Measurements from ENCODE around the gene MAPRE2. TPM values are rescaled to one million over a fixed set of nuclear protein-coding genes. Genes with fewer than 3 reads are reported as not detected.

The MAPRE2 gene
- total RNA-seq, 2 experiments from 2014 or later = 70.1 to 74.0 TPM

DNA sequence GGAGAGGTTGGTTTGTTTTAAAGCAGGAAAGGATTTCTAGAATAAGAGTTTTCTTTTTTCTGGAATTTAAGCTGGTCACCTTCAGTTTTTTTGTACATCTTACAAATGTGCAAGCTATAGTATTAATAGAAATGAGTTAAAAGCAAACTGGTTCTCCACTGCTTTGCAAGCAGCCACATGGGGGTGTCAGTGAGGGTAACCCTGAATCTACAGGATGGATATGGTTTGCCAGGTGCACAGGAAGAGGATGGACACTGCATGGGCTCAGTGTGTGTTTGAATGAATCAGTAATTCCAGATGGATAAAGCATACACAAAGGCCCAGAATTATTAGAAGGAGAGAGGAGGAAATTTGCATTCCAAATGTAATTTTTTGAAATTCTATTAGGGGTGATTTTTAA, 89.0 kb downstream of the MAPRE2 start:
- no peak for DNase-seq
- Mint-ChIP-seq H3K4me1 (peaks cover 5% of the 10 kb centered on the region), H3K36me3 (peaks cover 6% of the 10 kb centered on the region), H3K27me3 (no peaks in the 10 kb centered on the region), H3K4me3 (no peak overlapping the region), H3K27ac (no peak overlapping the region), H3K9me3 (no peaks in the 10 kb centered on the region)

DNA sequence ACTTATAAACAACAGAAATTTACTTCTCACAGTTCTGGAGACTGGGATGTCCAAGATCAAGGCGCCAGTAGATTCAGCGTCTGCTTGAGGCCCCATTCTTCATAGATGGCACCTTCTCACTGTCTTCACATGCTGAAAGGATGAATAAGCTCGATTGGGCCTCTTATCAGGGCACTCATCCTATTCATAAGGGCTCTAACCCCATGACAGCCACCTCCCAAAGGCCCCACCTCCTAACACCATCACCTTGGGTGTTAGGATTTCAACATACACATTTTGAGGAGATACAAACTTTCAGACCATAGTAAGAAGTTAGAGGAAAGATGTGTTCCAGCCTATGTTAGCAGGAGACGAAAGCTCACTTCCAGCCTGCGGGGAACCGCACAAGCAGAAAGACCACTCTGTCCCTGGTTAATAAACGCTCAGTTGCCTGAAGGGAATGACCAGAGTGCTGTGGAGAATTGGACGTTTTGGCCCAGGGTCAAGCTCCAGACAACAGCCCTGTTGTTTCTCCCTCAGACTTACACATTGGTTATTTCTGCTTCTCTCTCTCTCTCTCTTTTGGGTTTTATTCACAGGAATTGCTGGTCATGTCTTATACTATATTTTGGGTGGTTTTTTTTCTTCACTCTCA, 90.3 kb downstream of the MAPRE2 start:
- Mint-ChIP-seq H3K4me3 (no peak overlapping the region), H3K36me3 (peaks cover 10% of the 10 kb centered on the region), H3K9me3 (no peaks in the 10 kb centered on the region), H3K27ac (peak overlapping the region; percentile 0), H3K4me1 (no peaks in the 10 kb centered on the region), H3K27me3 (no peaks in the 10 kb centered on the region)
- DNase-seq = no peak

DNA sequence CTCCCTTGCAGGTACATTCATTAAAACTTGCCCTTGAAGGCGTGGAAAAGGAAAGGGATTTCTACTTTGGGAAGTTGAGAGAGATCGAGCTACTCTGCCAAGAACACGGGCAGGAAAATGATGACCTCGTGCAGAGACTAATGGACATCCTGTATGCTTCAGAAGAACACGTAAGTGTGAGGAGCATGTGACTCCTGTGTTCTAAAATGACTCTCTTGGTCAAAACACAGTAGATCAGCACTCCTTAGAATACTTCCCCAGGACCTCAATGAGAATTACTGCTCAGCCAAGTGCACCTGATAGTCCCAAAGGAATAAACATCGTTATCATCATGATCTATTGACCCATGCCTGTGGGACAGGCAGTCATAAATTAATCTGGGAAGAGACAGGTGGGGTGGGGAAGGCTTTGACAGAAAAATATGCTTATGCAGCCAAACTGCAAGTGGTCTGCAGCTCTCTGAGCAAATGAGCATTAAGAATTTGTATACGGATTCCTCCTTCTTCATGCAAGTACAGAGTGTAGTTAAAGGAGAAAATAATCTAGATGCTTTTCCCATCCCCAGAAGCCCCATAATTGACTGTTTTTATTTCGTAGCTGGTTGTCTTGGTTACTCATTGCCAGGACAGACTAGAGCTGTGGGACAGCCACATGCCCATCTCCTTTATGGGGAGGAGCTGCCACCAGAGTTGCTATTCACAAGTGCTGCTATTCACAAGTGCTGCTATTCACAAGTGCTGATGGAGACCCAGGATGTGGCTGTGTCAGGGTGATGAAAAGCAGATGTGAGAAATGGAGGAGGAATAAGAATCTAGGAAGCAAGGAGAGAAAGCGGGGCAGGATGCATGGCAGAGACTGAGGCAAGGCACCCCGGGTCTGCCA, 91.0 kb downstream of the MAPRE2 start:
- no peak for DNase-seq
- Mint-ChIP-seq H3K4me1 (no peaks in the 10 kb centered on the region), H3K9me3 (no peaks in the 10 kb centered on the region), H3K4me3 (no peak overlapping the region), H3K27me3 (no peaks in the 10 kb centered on the region), H3K36me3 (peaks cover 10% of the 10 kb centered on the region), H3K27ac (no peak overlapping the region)

DNA sequence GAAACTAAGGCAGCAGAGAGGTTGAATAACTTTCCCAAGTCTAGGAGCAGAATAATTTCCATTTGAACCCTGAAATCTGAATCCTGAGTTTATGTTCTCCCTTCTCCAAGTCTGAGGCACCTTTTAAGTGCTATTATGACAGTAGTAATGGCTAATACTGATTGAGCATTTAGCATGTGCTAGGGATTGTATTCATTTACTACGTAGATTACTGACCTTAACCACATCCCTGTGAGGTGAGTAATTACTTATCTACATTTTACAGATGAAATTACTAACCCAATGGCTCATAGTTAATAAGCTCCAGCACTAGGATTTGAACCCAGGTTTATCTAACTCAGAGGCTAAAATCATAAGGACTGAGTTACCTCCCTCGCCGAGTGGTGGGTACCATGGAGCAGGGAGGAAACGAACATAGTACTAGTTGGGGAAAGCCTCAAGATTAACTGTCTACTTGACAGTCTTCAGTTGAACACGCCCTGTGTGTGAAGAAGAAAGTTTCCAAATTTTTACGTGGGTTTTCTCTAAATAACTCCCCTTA, 93.0 kb downstream of the MAPRE2 start:
- peaks cover 16% of the 10 kb centered on the region for H3K36me3 Mint-ChIP-seq
- H3K27me3 Mint-ChIP-seq = no peaks in the 10 kb centered on the region
- H3K4me3 Mint-ChIP-seq = no peak overlapping the region
- H3K4me1 Mint-ChIP-seq = no peaks in the 10 kb centered on the region
- H3K9me3 Mint-ChIP-seq = no peaks in the 10 kb centered on the region
- no peak for DNase-seq
- H3K27ac Mint-ChIP-seq = no peak overlapping the region

DNA sequence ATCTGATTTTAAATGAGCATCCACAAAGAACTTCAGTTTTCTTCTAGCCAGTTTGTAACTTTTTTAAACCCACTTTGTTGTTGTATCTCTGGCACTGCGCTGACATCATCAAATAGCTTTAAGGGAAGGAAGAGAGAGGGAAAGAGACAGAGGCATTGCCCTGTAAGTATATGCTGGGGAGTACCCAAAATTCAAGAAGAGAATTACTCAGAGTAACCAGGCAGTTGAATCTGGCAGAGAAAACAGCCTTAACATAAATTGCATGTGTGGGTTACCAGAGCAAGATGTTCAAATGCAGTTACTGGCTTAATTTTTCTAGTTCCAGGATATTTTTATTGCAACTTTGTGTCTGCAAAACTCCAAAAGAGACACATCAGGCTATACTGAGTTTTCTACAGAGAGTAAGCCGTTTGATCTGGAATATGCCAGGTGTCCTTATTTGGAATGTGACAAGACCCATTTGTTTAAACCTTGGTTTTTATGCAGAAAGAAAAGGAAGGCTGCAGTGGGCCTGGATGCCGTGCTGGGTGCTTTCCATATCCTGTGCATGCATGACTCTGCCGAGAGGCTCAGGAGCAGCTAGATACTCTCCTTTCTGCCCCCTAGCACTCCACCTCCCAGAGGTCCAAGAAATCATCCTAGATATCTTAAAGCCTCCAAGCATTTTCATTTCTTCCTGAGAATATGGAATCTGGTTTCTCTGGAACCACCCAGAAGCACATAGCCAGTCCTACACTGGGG, 93.7 kb downstream of the MAPRE2 start:
- Mint-ChIP-seq H3K9me3 (no peaks in the 10 kb centered on the region), H3K36me3 (peaks cover 16% of the 10 kb centered on the region), H3K4me1 (no peaks in the 10 kb centered on the region), H3K27ac (no peak overlapping the region), H3K4me3 (no peak overlapping the region), H3K27me3 (no peaks in the 10 kb centered on the region)
- DNase-seq = no peak

DNA sequence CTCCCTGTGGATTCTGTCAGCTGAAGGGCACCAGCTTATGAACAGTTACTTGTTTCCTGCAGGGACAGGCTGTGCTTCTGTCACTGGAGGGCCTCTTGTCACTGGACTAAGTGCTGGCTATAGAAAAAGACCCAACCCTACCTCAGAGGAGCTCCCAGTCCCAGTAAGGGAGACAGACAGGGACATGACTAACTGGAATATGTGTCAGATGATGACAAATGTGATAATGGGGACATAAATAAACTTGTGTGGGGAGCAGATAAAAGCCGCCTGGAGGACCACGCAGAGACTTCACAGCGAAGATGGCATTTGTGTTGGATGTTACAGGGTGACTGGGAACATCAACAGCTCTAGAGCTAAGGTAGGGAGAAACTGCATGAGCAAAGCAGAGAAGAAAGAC, 95.0 kb downstream of the MAPRE2 start:
- peaks cover 26% of the 10 kb centered on the region for H3K36me3 Mint-ChIP-seq
- DNase-seq = no peak
- peaks cover 3% of the 10 kb centered on the region for H3K4me1 Mint-ChIP-seq
- no peaks in the 10 kb centered on the region for H3K27me3 Mint-ChIP-seq
- no peak overlapping the region for H3K27ac Mint-ChIP-seq
- H3K9me3 Mint-ChIP-seq = no peaks in the 10 kb centered on the region
- H3K4me3 Mint-ChIP-seq = no peak overlapping the region

DNA sequence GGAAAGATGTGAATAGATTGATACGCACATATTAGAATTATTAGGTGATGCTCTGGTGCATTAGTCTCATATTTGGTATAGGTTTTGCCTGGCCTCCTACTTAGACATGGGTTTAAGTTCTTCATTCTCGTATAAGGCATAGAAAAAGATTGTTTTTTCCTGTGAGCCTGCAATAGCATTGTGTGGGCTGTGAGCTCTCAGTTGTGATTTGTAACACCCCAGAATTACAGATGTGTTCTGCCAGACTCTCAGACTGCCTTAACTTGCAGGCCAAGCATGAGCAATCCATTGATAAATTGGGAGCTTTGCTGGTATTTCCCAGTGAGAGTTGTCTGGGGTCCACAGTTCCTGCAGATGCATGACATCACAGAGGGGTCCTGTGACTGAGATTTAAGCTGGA, 95.7 kb downstream of the MAPRE2 start:
- DNase-seq = no peak
- no peaks in the 10 kb centered on the region for H3K27me3 Mint-ChIP-seq
- no peak overlapping the region for H3K27ac Mint-ChIP-seq
- peaks cover 8% of the 10 kb centered on the region for H3K4me1 Mint-ChIP-seq
- peaks cover 26% of the 10 kb centered on the region for H3K36me3 Mint-ChIP-seq
- no peak overlapping the region for H3K4me3 Mint-ChIP-seq
- H3K9me3 Mint-ChIP-seq = no peaks in the 10 kb centered on the region

DNA sequence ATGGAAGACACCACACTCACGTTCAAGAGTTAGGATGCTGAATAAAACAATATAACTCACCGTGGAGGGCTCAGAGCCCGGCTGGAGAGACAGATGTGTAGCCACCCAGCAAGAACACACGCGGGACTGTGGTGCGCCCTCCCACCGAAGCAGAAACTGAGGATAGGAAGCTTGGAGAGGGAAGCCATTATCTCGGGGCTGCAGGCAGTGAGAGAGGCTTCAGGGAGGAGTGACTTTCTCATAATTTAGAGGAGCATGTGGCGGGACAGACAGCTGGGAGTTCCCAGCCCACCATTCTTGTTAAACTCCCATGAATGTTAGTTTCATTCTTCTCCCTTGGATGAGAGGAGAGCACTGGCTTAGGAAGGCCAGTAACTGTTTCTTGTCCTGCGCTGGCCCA, 96.4 kb downstream of the MAPRE2 start:
- peaks cover 24% of the 10 kb centered on the region for H3K36me3 Mint-ChIP-seq
- no peak overlapping the region for H3K27ac Mint-ChIP-seq
- no peaks in the 10 kb centered on the region for H3K27me3 Mint-ChIP-seq
- no peaks in the 10 kb centered on the region for H3K9me3 Mint-ChIP-seq
- no peak overlapping the region for H3K4me3 Mint-ChIP-seq
- peaks cover 9% of the 10 kb centered on the region for H3K4me1 Mint-ChIP-seq
- no peak for DNase-seq

DNA sequence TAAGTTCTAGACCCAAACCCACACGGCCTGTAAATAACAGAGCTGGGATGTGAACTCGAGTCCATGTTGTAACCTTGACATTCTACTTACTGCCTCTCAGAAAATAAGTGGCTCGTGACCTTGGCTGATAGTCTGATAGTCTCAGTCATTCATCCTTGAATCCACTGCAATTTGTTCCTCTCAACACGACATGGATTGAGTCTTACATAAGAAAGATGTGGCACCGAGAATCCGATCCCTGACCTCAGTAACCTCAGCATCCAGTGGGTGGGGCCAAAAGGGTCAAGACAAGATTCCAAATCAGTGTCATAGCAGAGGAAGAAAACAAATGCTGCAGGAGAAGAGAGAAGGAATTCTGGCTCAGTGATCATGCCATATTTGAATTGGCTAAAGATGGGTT, 97.6 kb downstream of the MAPRE2 start:
- no peak overlapping the region for H3K4me3 Mint-ChIP-seq
- peaks cover 24% of the 10 kb centered on the region for H3K36me3 Mint-ChIP-seq
- DNase-seq = no peak
- no peaks in the 10 kb centered on the region for H3K9me3 Mint-ChIP-seq
- no peaks in the 10 kb centered on the region for H3K27me3 Mint-ChIP-seq
- peaks cover 9% of the 10 kb centered on the region for H3K4me1 Mint-ChIP-seq
- H3K27ac Mint-ChIP-seq = no peak overlapping the region

DNA sequence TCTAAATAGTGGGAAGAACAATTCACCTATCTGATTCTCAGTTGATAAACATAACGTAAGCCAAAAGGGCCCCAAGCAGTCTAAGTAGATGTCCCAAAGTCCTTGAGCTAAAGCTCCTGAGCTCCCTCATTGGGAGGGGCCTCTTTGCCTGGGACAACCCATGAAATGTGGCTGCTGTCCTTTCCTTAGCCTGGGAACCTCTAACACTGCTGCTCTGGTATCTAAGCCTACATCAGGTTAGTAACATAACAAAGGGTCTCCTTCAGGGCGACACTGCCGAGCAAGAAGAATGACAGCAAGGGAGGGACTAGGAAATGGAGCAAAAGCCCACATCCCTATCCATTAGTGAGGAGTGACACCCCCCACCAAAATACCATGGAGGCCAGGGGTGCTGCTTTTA, 98.3 kb downstream of the MAPRE2 start:
- Mint-ChIP-seq H3K27me3 (no peaks in the 10 kb centered on the region), H3K4me3 (no peak overlapping the region), H3K36me3 (peaks cover 24% of the 10 kb centered on the region), H3K9me3 (no peaks in the 10 kb centered on the region), H3K27ac (no peak overlapping the region), H3K4me1 (peaks cover 9% of the 10 kb centered on the region)
- no peak for DNase-seq

DNA sequence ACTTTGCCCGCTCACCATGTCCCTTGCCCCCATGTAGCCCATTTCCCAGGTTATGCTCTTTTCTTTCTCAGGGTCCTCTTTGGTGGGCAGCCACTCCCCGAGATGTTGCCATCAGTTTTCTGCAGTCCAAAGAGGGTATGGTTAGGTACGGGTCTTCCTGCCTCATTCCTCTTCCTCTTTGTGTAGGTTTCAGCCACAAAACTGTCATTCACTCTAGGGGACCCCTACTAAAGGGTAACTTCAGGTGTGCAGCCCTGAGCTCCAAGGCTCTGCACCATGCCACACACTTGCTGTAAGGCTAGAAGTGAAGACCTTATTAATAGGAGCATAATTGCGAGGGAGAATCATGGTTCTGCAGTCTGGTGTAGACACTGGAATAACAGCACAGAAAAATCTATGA, 99.9 kb downstream of the MAPRE2 start:
- H3K27ac Mint-ChIP-seq = no peak overlapping the region
- H3K27me3 Mint-ChIP-seq = no peaks in the 10 kb centered on the region
- no peak overlapping the region for H3K4me3 Mint-ChIP-seq

DNA sequence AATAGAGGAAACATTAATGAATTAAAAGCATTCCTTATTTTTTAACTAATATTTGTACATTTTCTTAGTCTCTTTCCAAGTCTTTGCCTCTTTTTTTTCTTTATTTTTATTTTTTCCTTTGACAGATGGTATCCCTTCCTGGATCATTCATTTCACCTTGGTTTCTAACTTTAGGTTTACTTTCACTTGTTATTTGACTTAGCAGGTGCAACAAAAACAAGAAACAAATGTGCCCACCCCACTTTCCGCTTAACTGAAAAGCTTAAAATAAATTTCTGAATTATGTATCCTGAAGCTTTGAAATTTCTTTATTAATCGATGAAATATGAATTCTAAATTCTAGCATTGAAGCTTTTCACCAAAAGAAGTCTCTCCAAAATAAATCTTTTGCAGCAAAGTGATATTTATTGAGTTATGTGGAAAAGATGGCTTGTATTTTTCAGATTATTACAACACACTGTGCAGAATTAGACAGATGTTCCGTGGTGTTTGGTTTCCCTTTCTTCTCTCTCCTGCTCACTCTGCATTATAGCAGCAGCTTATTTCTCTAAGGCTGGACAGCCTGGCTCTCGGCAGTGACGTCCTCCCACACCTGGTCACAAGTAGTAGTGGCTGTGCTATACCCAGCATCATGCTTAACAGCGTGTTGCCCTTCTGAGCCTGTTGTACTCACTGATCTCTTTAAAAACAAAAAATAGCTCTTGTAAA, 100.5 kb downstream of the MAPRE2 start:
- Mint-ChIP-seq H3K27me3 (no peaks in the 10 kb centered on the region), H3K27ac (no peak overlapping the region), H3K4me3 (no peak overlapping the region), H3K9me3 (no peaks in the 10 kb centered on the region), H3K4me1 (peaks cover 9% of the 10 kb centered on the region), H3K36me3 (peaks cover 27% of the 10 kb centered on the region)
- DNase-seq = no peak

More for the DNA sequence above, 99.9 kb downstream of the MAPRE2 start:
- H3K4me1 Mint-ChIP-seq = peaks cover 9% of the 10 kb centered on the region
- DNase-seq = no peak
- H3K9me3 Mint-ChIP-seq = no peaks in the 10 kb centered on the region
- H3K36me3 Mint-ChIP-seq = peaks cover 23% of the 10 kb centered on the region

DNA sequence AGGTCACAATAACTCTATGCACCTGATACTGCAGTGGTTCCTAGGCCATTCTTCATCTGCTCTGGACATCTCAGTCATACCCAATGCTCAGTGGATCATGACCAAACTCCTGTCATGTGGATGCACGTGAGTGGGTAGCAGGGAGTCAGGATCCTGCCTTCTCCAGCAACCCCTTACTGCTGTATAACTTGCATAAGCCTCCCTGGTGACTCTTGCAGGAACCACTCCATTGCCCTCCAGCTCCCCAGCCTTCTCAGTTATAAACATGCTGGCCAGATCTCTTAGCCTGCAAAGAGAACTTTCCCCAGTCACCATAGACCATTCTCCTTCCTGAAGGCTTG, 101.0 kb downstream of the MAPRE2 start:
- no peak for DNase-seq
- no peak overlapping the region for H3K4me3 Mint-ChIP-seq
- peaks cover 28% of the 10 kb centered on the region for H3K36me3 Mint-ChIP-seq
- H3K4me1 Mint-ChIP-seq = peaks cover 9% of the 10 kb centered on the region
- H3K9me3 Mint-ChIP-seq = peaks cover 2% of the 10 kb centered on the region
- no peak overlapping the region for H3K27ac Mint-ChIP-seq
- no peaks in the 10 kb centered on the region for H3K27me3 Mint-ChIP-seq

DNA sequence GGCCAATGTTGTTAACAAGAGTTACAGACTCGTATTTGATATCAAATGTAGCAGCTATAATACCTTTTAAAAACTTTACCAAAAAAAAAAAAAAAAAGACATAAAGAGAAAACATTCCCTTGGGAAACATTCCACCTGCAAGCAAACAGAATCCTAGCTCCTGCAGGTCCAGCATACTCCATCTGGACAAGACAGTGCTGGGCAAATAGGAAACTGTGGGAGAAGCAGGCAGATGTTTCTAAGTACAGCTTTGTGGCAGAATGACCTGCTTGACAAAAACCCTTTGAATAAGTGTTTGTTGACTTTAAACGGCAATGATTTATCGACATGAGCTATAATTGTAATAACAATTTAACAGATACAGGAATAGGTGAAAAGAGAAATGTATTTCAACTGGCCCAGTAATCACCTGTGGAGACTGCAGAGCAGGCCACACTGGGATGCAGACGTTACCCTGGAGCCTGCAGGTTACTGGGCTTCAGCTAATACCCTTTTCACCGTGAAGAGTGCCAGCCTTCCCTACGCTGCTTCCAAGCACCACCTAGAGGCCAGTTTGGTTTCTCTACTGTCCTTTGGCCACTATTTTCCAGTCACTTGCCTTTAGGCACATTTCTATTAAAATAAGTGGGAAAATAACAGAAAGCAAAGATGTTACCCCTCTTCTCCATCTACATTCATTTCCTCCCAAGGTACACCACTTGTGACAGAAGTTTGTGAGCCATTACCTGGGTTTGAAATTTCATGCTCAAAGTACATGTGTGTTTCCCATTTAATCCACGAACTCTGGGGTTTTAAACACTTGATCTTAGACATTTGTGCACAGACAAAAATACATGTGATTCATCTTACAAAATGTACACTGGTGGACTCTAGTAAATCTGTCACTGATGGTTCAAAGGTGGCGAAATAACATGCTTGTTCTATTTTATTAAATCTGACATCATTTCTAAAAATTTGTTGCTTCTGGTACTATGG, 102.7 kb downstream of the MAPRE2 start:
- no peak for DNase-seq
- Mint-ChIP-seq H3K27ac (no peak overlapping the region), H3K27me3 (no peaks in the 10 kb centered on the region), H3K4me3 (no peak overlapping the region), H3K4me1 (peaks cover 9% of the 10 kb centered on the region), H3K9me3 (peaks cover 16% of the 10 kb centered on the region), H3K36me3 (peaks cover 36% of the 10 kb centered on the region)

All from activated naive CD8-positive, alpha-beta T cell treated with anti-CD3 and anti-CD28 coated beads for 36 hours (primary cell).